ENCODE data around the gene FADS1. TPM values are rescaled to one million over a fixed set of nuclear protein-coding genes. Genes with fewer than 3 reads are reported as not detected.

FADS1 gene
- total and polyA plus RNA-seq, 2 of the 13 experiments (the other 11 are each of a cell fraction or from before 2014, with no cell fraction given), result 91.8 to 108 TPM

- no peak for TF ChIP-seq ZNF326 (CRISPR knock-in tag; IDR thresholded peaks at IDR 0.05; ENCODE audit: borderline replicate concordance)
- TF ChIP-seq ZNF530 (CRISPR knock-in tag; IDR thresholded peaks at IDR 0.05; ENCODE audit: low read depth), result no peak
- peak; percentile 89 for TF ChIP-seq ZFX (CRISPR knock-in tag; IDR thresholded peaks at IDR 0.05; ENCODE audit: low read depth)
- TF ChIP-seq ZNF225 (CRISPR knock-in tag; IDR thresholded peaks at IDR 0.05), result no peak
- TF ChIP-seq BRF2 (CRISPR knock-in tag; IDR thresholded peaks at IDR 0.05), result peak; percentile 14; the same call in 1 of the 2 replicates
- no peak for TF ChIP-seq TOPORS (CRISPR knock-in tag; IDR thresholded peaks at IDR 0.05)
- TF ChIP-seq GABPB1 (CRISPR knock-in tag; IDR thresholded peaks at IDR 0.05), result peak; percentile 87
- peak; percentile 95 for TF ChIP-seq KDM2A (CRISPR knock-in tag; IDR thresholded peaks at IDR 0.05; ENCODE audit: borderline replicate concordance, low read depth)
- no peak for TF ChIP-seq ZSCAN5A (CRISPR knock-in tag; IDR thresholded peaks at IDR 0.05; ENCODE audit: borderline replicate concordance)
- peak; percentile 53; the same call in 1 of the 2 replicates for TF ChIP-seq ZNF552 (CRISPR knock-in tag; IDR thresholded peaks at IDR 0.05; ENCODE audit: borderline replicate concordance)
- TF ChIP-seq MAFG (CRISPR knock-in tag; IDR thresholded peaks at IDR 0.05), result no peak
- peak; percentile 70 for TF ChIP-seq NR2C2 (CRISPR knock-in tag; IDR thresholded peaks at IDR 0.05; ENCODE audit: borderline replicate concordance)
- TF ChIP-seq MXD4 (CRISPR knock-in tag; IDR thresholded peaks at IDR 0.05), result peak; percentile 94
- TF ChIP-seq ZNF557 (CRISPR knock-in tag; IDR thresholded peaks at IDR 0.05), result no peak
- peak; percentile 50; the same call in 1 of the 2 replicates for TF ChIP-seq KDM3A (CRISPR knock-in tag; IDR thresholded peaks at IDR 0.05; ENCODE audit: low read depth)
- TF ChIP-seq LRRFIP1 (CRISPR knock-in tag; conservative IDR thresholded peaks at IDR 0.05), result no peak
- peak; percentile 69; the same call in 1 of the 2 replicates for TF ChIP-seq ZNF414 (CRISPR knock-in tag; IDR thresholded peaks at IDR 0.05)
- TF ChIP-seq CEBPB (IDR thresholded peaks at IDR 0.05; ENCODE audit: borderline replicate concordance, low read depth, low read length), result peak; percentile 97
- TF ChIP-seq HNF1B (CRISPR knock-in tag; IDR thresholded peaks at IDR 0.05), result peak; percentile 89
- no peak; the same call in 1 of the 2 replicates for TF ChIP-seq ZNF253 (CRISPR knock-in tag; IDR thresholded peaks at IDR 0.05; ENCODE audit: borderline replicate concordance)
These were observed at the start of gene FADS1 (continued) for GRCh38 chr11:61816736-61817455.

Data from HepG2 (cell line).